Caco-2 (cell line): Measurements from ENCODE around the gene LBHD2. TPM values are rescaled to one million over a fixed set of nuclear protein-coding genes. Genes with fewer than 3 reads are reported as not detected.
A peak's percentile ranks its signal among the peaks of the same experiment; 100 is the strongest.

Experiments
- BruUV-seq: library from RNA; stranded (reverse); fragments of 400-500 nt; replicated peaks from 2 replicates; lab custom pipeline; 2021; lab: Mats Ljungman, UMichigan
- CTCF ChIA-PET: fragments of 300-600 bp; sonication (Branson Sonifier 250); formaldehyde crosslinking; loops from one replicate; lab custom pipeline; 2022; ENCODE audit warnings: antibody characterized with exemption; lab: Charles Lee
- POLR2A ChIA-PET: fragments of 300-600 bp; sonication (Branson Sonifier 250); formaldehyde crosslinking; loops from one replicate; lab custom pipeline; 2022; ENCODE audit warnings: antibody characterized with exemption; lab: Charles Lee
- DNase-seq, 2 experiments: peaks; one replicate each; pipeline versions ENCODE4 v3.0.0 to v3.0.0-alpha.2; 2020 to 2022
- H3K27me3 ChIP-seq: replicated peaks from 2 replicates; pipeline ENCODE4 v1.6.0; 2011; ENCODE audit warnings: low read length; ENCODE audit not compliant: control insufficient read depth, insufficient read depth
- H3K36me3 ChIP-seq: 2 replicates; pipeline ENCODE4 v1.5.1; 2011; ENCODE audit warnings: low read length; ENCODE audit not compliant: control insufficient read depth, insufficient read depth
- H3K4me1 ChIP-seq: fragments of 250-450 bp; sonication (Bioruptor Pico); 2 replicates; pipeline ENCODE4 v1.5.1; 2020; ENCODE audit warnings: mild to moderate bottlenecking
- H3K4me3 ChIP-seq: 2 replicates; pipeline ENCODE4 v1.5.1; 2011; ENCODE audit warnings: low read depth, mild to moderate bottlenecking, control low read depth, low read length
- H3K9me3 ChIP-seq: fragments of 250-450 bp; sonication (Bioruptor Pico); 2 replicates; pipeline ENCODE4 v1.5.1; 2020; ENCODE audit warnings: mild to moderate bottlenecking, moderate library complexity
- H3K27ac Mint-ChIP-seq: one replicate; pipeline ENCODE4 v1.8.0; 2022; ENCODE audit warnings: mixed read lengths; ENCODE audit not compliant: unreplicated experiment
- H3K27me3 Mint-ChIP-seq: one replicate; pipeline ENCODE4 v1.8.0; 2022; ENCODE audit warnings: mixed read lengths; ENCODE audit not compliant: insufficient read depth, unreplicated experiment
- H3K36me3 Mint-ChIP-seq: one replicate; pipeline ENCODE4 v1.8.0; 2022; ENCODE audit warnings: mild to moderate bottlenecking, mixed read lengths; ENCODE audit not compliant: insufficient read depth, unreplicated experiment
- H3K4me1 Mint-ChIP-seq: one replicate; pipeline ENCODE4 v1.8.0; 2022; ENCODE audit warnings: low read depth, mixed read lengths; ENCODE audit not compliant: unreplicated experiment
- H3K4me3 Mint-ChIP-seq: one replicate; pipeline ENCODE4 v1.8.0; 2022; ENCODE audit warnings: mild to moderate bottlenecking, moderate library complexity, mixed read lengths; ENCODE audit not compliant: unreplicated experiment
- H3K9me3 Mint-ChIP-seq: one replicate; pipeline ENCODE4 v1.8.0; 2022; ENCODE audit warnings: mixed read lengths; ENCODE audit not compliant: unreplicated experiment
- intact Hi-C: fragments of 100-400 bp; cut with micrococcal nuclease; formaldehyde crosslinking; loops from one replicate; pipeline ENCODE4 v1.10.0; 2022; ENCODE audit not compliant: unreplicated experiment
- total RNA-seq: library from RNA; stranded (reverse); gene quantifications from 2 replicates; pipeline ENCODE4 v1.2.3, GENCODE V29; 2022
- TF ChIP-seq, protein P1 (sequence below), 2 experiments: fragments of 200-600 bp in 1 of 2; IDR thresholded peaks; 1 replicate in 1 of 2; 2 replicates in 1 of 2; pipeline versions ENCODE4 v1.5.1 to v1.8.0; 2011 to 2022; ENCODE audit warnings: antibody characterized with exemption in 1 of 2, control low read depth in 1 of 2, inconsistent platforms in 1 of 2, low read depth in 1 of 2, low read length in 1 of 2, mild to moderate bottlenecking in 1 of 2, moderate library complexity in 1 of 2; ENCODE audit not compliant: insufficient read depth in 1 of 2, severe bottlenecking in 1 of 2, unreplicated experiment in 1 of 2

LBHD2 gene
- total RNA-seq, 1 experiment from 2014 or later: not detected

- Mint-ChIP-seq H3K4me3 (no peak overlapping the region), H3K36me3 (peaks cover 21% of the 10 kb centered on the region), H3K4me1 (peaks cover 18% of the 10 kb centered on the region), H3K9me3 (no peaks in the 10 kb centered on the region), H3K27ac (no peak overlapping the region), H3K27me3 (no peaks in the 10 kb centered on the region)
- no peak overlapping the region for H3K4me3 ChIP-seq
- TF ChIP-seq, protein P1, sequence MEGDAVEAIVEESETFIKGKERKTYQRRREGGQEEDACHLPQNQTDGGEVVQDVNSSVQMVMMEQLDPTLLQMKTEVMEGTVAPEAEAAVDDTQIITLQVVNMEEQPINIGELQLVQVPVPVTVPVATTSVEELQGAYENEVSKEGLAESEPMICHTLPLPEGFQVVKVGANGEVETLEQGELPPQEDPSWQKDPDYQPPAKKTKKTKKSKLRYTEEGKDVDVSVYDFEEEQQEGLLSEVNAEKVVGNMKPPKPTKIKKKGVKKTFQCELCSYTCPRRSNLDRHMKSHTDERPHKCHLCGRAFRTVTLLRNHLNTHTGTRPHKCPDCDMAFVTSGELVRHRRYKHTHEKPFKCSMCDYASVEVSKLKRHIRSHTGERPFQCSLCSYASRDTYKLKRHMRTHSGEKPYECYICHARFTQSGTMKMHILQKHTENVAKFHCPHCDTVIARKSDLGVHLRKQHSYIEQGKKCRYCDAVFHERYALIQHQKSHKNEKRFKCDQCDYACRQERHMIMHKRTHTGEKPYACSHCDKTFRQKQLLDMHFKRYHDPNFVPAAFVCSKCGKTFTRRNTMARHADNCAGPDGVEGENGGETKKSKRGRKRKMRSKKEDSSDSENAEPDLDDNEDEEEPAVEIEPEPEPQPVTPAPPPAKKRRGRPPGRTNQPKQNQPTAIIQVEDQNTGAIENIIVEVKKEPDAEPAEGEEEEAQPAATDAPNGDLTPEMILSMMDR (IDR thresholded peaks at IDR 0.05; ENCODE audit: insufficient read depth in 1 of 2, low read depth in 1 of 2, low read length in 1 of 2, severe bottlenecking in 1 of 2, unreplicated experiment in 1 of 2): no peak
- no peaks in the 10 kb centered on the region for H3K36me3 ChIP-seq
- peaks cover 36% of the 10 kb centered on the region for H3K4me1 ChIP-seq
- POLR2A ChIA-PET: no interaction called here
- no peak for DNase-seq
- no peaks in the 10 kb centered on the region for H3K27me3 ChIP-seq
- no TSS peak for BruUV-seq
- CTCF ChIA-PET: interaction anchor here (1.9 kb wide), 1 partner anchor 19 kb away, joined by 8 read pairs; no protein-coding TSS in a partner anchor
- intact Hi-C loops: no loop called here
- H3K9me3 ChIP-seq: no peaks in the 10 kb centered on the region
These were observed 24.1 kb downstream of the LBHD2 start for GRCh38 chr14:103107941-103108748.

GRCh38 chr14:103108749-103109207 lies 24.8 kb downstream of the LBHD2 start:
- Histone ChIP-seq H3K9me3 (no peaks in the 10 kb centered on the region), H3K36me3 (no peaks in the 10 kb centered on the region), H3K4me3 (no peak overlapping the region), H3K4me1 (peaks cover 33% of the 10 kb centered on the region), H3K27me3 (no peaks in the 10 kb centered on the region)
- Mint-ChIP-seq H3K4me3 (no peak overlapping the region), H3K9me3 (no peaks in the 10 kb centered on the region), H3K4me1 (peaks cover 18% of the 10 kb centered on the region), H3K36me3 (peaks cover 19% of the 10 kb centered on the region), H3K27me3 (no peaks in the 10 kb centered on the region), H3K27ac (no peak overlapping the region)
- no peak for DNase-seq
- POLR2A ChIA-PET: no interaction called here
- TF ChIP-seq, protein P1 (IDR thresholded peaks at IDR 0.05; ENCODE audit: insufficient read depth in 1 of 2, low read depth in 1 of 2, low read length in 1 of 2, severe bottlenecking in 1 of 2, unreplicated experiment in 1 of 2): no peak
- intact Hi-C loops: no loop called here
- CTCF ChIA-PET: interaction anchor here (1.9 kb wide), 1 partner anchor 18 kb away, joined by 8 read pairs; no protein-coding TSS in a partner anchor
- no TSS peak for BruUV-seq

- peaks cover 27% of the 10 kb centered on the region for H3K4me1 ChIP-seq
- Mint-ChIP-seq H3K9me3 (no peaks in the 10 kb centered on the region), H3K27me3 (no peaks in the 10 kb centered on the region), H3K36me3 (peaks cover 16% of the 10 kb centered on the region), H3K4me3 (no peak overlapping the region), H3K27ac (peak overlapping the region; percentile 49), H3K4me1 (peaks cover 17% of the 10 kb centered on the region)
- H3K4me3 ChIP-seq: no peak overlapping the region
- intact Hi-C loops: no loop called here
- ChIA-PET CTCF (interaction anchor here (0.7 to 1.9 kb wide), 3 partner anchors 9 to 17 kb away, joined by 5 to 8 read pairs (median 6); no protein-coding TSS in a partner anchor), POLR2A (interaction anchor here (0.6 kb wide), 1 partner anchor 9 kb away, joined by 3 read pairs; no protein-coding TSS in a partner anchor)
- H3K36me3 ChIP-seq: no peaks in the 10 kb centered on the region
- no TSS peak for BruUV-seq
- peak; percentile 43 to 67 for DNase-seq
- no peaks in the 10 kb centered on the region for H3K9me3 ChIP-seq
- H3K27me3 ChIP-seq: no peaks in the 10 kb centered on the region
- TF ChIP-seq, protein P1 (IDR thresholded peaks at IDR 0.05; ENCODE audit: insufficient read depth in 1 of 2, low read depth in 1 of 2, low read length in 1 of 2, severe bottlenecking in 1 of 2, unreplicated experiment in 1 of 2): no peak
These were observed 25.8 kb downstream of the LBHD2 start for GRCh38 chr14:103109535-103110441.
